CD14-positive monocyte (primary cell): ENCODE measurements around the gene DNMT3A. TPM values are rescaled to one million over a fixed set of nuclear protein-coding genes. Genes with fewer than 3 reads are reported as not detected.

ENCODE experiments used
- DNase-seq, 3 donors: peaks; one replicate each; pipeline ENCODE4 v3.0.0-alpha.2; 2011 to 2022
- H2AFZ ChIP-seq: 2 replicates; pipeline ENCODE4 v1.6.0; 2012; ENCODE audit warnings: mild to moderate bottlenecking, low read depth, low read length, inconsistent platforms; ENCODE audit not compliant: insufficient read depth, poor library complexity, severe bottlenecking
- H3K27ac ChIP-seq, 2 donors: 1 replicate in 1 of 2; 2 replicates in 1 of 2; pipeline ENCODE4 v1.5.1; 2012 to 2013; ENCODE audit warnings: low read length in 2 of 2, control low read depth in 1 of 2, inconsistent platforms in 1 of 2, low read depth in 1 of 2, mild to moderate bottlenecking in 1 of 2
- H3K27me3 ChIP-seq, 2 donors: one replicate each; pipeline versions ENCODE4 v1.6.0 to v1.6.1; 2011 to 2013; ENCODE audit warnings: low read length in 2 of 2; ENCODE audit not compliant: control insufficient read depth in 2 of 2, insufficient read depth in 2 of 2
- H3K36me3 ChIP-seq, 2 donors: replicated peaks in 1 of 2; 1 replicate in 1 of 2; 2 replicates in 1 of 2; pipeline versions ENCODE4 v1.5.1 to v1.6.1; 2012 to 2013; ENCODE audit warnings: low read length in 2 of 2, control low read depth in 1 of 2, inconsistent platforms in 1 of 2, mild to moderate bottlenecking in 1 of 2; ENCODE audit not compliant: insufficient read depth in 2 of 2, control insufficient read depth in 1 of 2
- H3K4me1 ChIP-seq, 2 donors: 1 replicate in 1 of 2; 2 replicates in 1 of 2; pipeline versions ENCODE4 v1.5.1 to v1.6.1; 2012 to 2013; ENCODE audit warnings: low read length in 2 of 2, control low read depth in 1 of 2, inconsistent platforms in 1 of 2, mild to moderate bottlenecking in 1 of 2, moderate library complexity in 1 of 2; ENCODE audit not compliant: insufficient read depth in 2 of 2, control insufficient read depth in 1 of 2
- H3K4me2 ChIP-seq: replicated peaks from 2 replicates; pipeline ENCODE3; 2012; ENCODE audit warnings: low read length, moderate library complexity, mild to moderate bottlenecking; ENCODE audit not compliant: poor library complexity, severe bottlenecking; ENCODE audit errors: extremely low read depth
- H3K4me3 ChIP-seq, 3 experiments: fragments of 200-600 bp in 1 of 3; sonication (generic) in 1 of 3; replicated peaks in 1 of 3; 1 replicate in 2 of 3; 2 replicates in 1 of 3; pipeline ENCODE4 v1.5.1; 2011 to 2013; ENCODE audit warnings: low read length in 3 of 3, mild to moderate bottlenecking in 3 of 3, control low read depth in 2 of 3, low read depth in 2 of 3, inconsistent platforms in 1 of 3, moderate library complexity in 1 of 3
- H3K79me2 ChIP-seq: 2 replicates; pipeline ENCODE4 v1.6.0; 2012; ENCODE audit warnings: mild to moderate bottlenecking, control low read depth, inconsistent platforms, low read length, moderate library complexity; ENCODE audit not compliant: insufficient read depth
- H3K9ac ChIP-seq: 2 replicates; pipeline ENCODE4 v1.6.0; 2017; ENCODE audit warnings: low read length, mild to moderate bottlenecking; ENCODE audit not compliant: insufficient read depth, poor library complexity, severe bottlenecking
- H3K9me3 ChIP-seq, 2 donors: replicated peaks in 1 of 2; 1 replicate in 1 of 2; 2 replicates in 1 of 2; pipeline versions ENCODE4 v1.5.1 to v1.6.1; 2012 to 2013; ENCODE audit warnings: low read length in 2 of 2, control low read depth in 1 of 2; ENCODE audit not compliant: control insufficient read depth in 1 of 2, insufficient read depth in 1 of 2
- H4K20me1 ChIP-seq: 2 replicates; pipeline ENCODE4 v1.6.0; 2012; ENCODE audit warnings: mild to moderate bottlenecking, low read length, control low read depth, moderate library complexity; ENCODE audit not compliant: insufficient read depth
- H3K27ac Mint-ChIP-seq, 7 donors: one replicate each; pipeline ENCODE4 v1.8.0; 2020; ENCODE audit warnings: mild to moderate bottlenecking in 7 of 7, mixed read lengths in 7 of 7, moderate library complexity in 6 of 7, inconsistent platforms in 2 of 7
- H3K27me3 Mint-ChIP-seq, 3 donors: one replicate each; pipeline ENCODE4 v1.8.0; 2021 to 2022; ENCODE audit warnings: low read depth in 3 of 3, mild to moderate bottlenecking in 3 of 3, mixed read lengths in 3 of 3, moderate library complexity in 3 of 3, inconsistent platforms in 1 of 3
- H3K36me3 Mint-ChIP-seq, 2 donors: one replicate each; pipeline ENCODE4 v1.8.0; 2020; ENCODE audit warnings: mixed read lengths in 2 of 2, inconsistent platforms in 1 of 2, mild to moderate bottlenecking in 1 of 2
- H3K4me1 Mint-ChIP-seq: one replicate; pipeline ENCODE4 v1.8.0; 2020; ENCODE audit warnings: mild to moderate bottlenecking, mixed read lengths
- H3K4me3 Mint-ChIP-seq, 2 donors: one replicate each; pipeline ENCODE4 v1.8.0; 2020; ENCODE audit warnings: mild to moderate bottlenecking in 2 of 2, mixed read lengths in 2 of 2, moderate library complexity in 1 of 2
- H3K9me3 Mint-ChIP-seq, 7 donors: one replicate each; pipeline ENCODE4 v1.8.0; 2020 to 2022; ENCODE audit warnings: mixed read lengths in 7 of 7, mild to moderate bottlenecking in 6 of 7, moderate library complexity in 6 of 7, inconsistent platforms in 2 of 7
- WGBS: methylation state at CpG from one replicate; pipeline ENCODE4 v1.1.5; 2013; ENCODE audit warnings: missing lambda C conversion rate; ENCODE audit not compliant: insufficient coverage; 5-methylcytosine and 5-hydroxymethylcytosine counted together
- intact Hi-C, 2 donors: fragments of 100-400 bp; cut with micrococcal nuclease; formaldehyde crosslinking; loops; one replicate each; pipeline versions ENCODE4 v1.15.0 to v1.15.1; 2023
- polyA plus RNA-seq, 3 donors: library from polyadenylated mRNA; depleted of rRNA in 1 of 3; unstranded in 2 of 3; stranded (reverse) in 1 of 3; fragments of 300-500 nt in 2 of 3; fragments of >200 nt in 1 of 3; fragmentation: Illumina TruSeq in 2 of 3; gene quantifications; 1 replicate in 2 of 3; 2 replicates in 1 of 3; pipeline ENCODE4 v1.2.3, GENCODE V29; 2012 to 2021
- TF ChIP-seq, protein P1 (sequence below): fragments of 200-600 bp; IDR thresholded peaks from one replicate; pipeline ENCODE4 v1.8.0; 2022; ENCODE audit warnings: antibody characterized with exemption, mild to moderate bottlenecking

The DNMT3A gene
- polyA plus RNA-seq, 3 donors: 1.7 to 7.9 (median 2.7) TPM

GRCh38 chr2:25270061-25270460, 71.7 kb downstream of the DNMT3A start:
- Mint-ChIP-seq H3K4me3 (no peak overlapping the region), H3K4me1 (peaks cover 20% of the 10 kb centered on the region), H3K9me3 (no peaks in the 10 kb centered on the region), H3K27me3 (peaks cover 0 to 9% (median 0%) of the 10 kb centered on the region in 3 donors), H3K27ac (no peak overlapping the region), H3K36me3 (peaks cover 56 to 57% of the 10 kb centered on the region in 2 donors)
- H3K9ac ChIP-seq: no peak overlapping the region
- intact Hi-C loops: loop anchor here (10.0 kb wide), 2 partner anchors 75 to 285 kb away; partner anchors contain the start of gene DNMT3A (in 1 of the 2)
- no peaks in the 10 kb centered on the region for H4K20me1 ChIP-seq
- peaks cover 4 to 43% of the 10 kb centered on the region in 2 donors for H3K36me3 ChIP-seq
- no peak overlapping the region for H3K27ac ChIP-seq
- DNase-seq: no peak
- 100% methylated on average over 7 of the region's 7 CpGs for WGBS
- H3K4me1 ChIP-seq: peaks cover 17 to 21% of the 10 kb centered on the region in 2 donors
- no peaks in the 10 kb centered on the region for H3K9me3 ChIP-seq
- H3K79me2 ChIP-seq: no peaks in the 10 kb centered on the region
- H3K27me3 ChIP-seq: no peaks in the 10 kb centered on the region
- TF ChIP-seq, protein P1, sequence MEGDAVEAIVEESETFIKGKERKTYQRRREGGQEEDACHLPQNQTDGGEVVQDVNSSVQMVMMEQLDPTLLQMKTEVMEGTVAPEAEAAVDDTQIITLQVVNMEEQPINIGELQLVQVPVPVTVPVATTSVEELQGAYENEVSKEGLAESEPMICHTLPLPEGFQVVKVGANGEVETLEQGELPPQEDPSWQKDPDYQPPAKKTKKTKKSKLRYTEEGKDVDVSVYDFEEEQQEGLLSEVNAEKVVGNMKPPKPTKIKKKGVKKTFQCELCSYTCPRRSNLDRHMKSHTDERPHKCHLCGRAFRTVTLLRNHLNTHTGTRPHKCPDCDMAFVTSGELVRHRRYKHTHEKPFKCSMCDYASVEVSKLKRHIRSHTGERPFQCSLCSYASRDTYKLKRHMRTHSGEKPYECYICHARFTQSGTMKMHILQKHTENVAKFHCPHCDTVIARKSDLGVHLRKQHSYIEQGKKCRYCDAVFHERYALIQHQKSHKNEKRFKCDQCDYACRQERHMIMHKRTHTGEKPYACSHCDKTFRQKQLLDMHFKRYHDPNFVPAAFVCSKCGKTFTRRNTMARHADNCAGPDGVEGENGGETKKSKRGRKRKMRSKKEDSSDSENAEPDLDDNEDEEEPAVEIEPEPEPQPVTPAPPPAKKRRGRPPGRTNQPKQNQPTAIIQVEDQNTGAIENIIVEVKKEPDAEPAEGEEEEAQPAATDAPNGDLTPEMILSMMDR: no peak
- no peak overlapping the region for H2AFZ ChIP-seq
- H3K4me2 ChIP-seq: no peak overlapping the region
- H3K4me3 ChIP-seq: no peak overlapping the region

DNA sequence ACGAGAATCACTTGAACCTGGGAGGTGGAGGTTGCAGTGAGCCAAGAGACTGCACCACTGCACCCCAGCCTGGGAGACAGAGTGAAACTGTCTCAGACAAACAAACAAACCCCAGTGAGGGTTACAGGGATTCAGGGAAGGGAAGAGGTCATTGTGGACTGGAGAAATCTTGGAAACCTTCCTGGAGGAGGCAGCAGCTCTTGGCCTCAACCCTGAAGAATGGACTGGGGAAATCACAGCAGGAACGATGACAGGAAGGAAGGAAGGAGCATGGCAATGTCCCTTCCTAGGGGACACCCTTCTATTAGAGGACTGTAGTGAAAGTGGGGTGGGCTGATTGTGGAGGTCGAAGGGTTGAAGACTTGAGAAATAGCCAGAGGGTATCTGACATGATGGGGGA, 72.5 kb downstream of the DNMT3A start:
- no peak overlapping the region for H3K4me3 Mint-ChIP-seq
- intact Hi-C loops: no loop called here
- Histone ChIP-seq H3K79me2 (no peaks in the 10 kb centered on the region), H2AFZ (no peak overlapping the region), H3K27ac (no peak overlapping the region), H3K4me1 (peaks cover 13% of the 10 kb centered on the region in 2 donors), H4K20me1 (no peaks in the 10 kb centered on the region), H3K9me3 (no peaks in the 10 kb centered on the region), H3K4me3 (no peak overlapping the region), H3K4me2 (no peak overlapping the region), H3K27me3 (no peaks in the 10 kb centered on the region), H3K36me3 (peaks cover 0 to 43% of the 10 kb centered on the region in 2 donors), H3K9ac (no peak overlapping the region)
- TF ChIP-seq, protein P1: no peak
- no peak for DNase-seq
- whole genome bisulfite sequencing: 100% methylated on average over 2 of the region's 3 CpGs
- peaks cover 0 to 9% (median 0%) of the 10 kb centered on the region in 3 donors for H3K27me3 Mint-ChIP-seq
- H3K27ac Mint-ChIP-seq: peak overlapping the region in 2 of 7 donors; percentile 1 to 45
- no peaks in the 10 kb centered on the region for H3K9me3 Mint-ChIP-seq
- peaks cover 55 to 58% of the 10 kb centered on the region in 2 donors for H3K36me3 Mint-ChIP-seq
- H3K4me1 Mint-ChIP-seq: peaks cover 16% of the 10 kb centered on the region
